Keratinocyte (primary cell): ENCODE results near the gene PPP1R16B. TPM values are rescaled to one million over a fixed set of nuclear protein-coding genes. Genes with fewer than 3 reads are reported as not detected.

Source experiments
- DNase-seq: peaks from one replicate; pipeline ENCODE4 v3.0.0-alpha.2; 2011; ENCODE audit warnings: low read depth, missing footprints, low spot score
- FAIRE-seq: peaks from 2 replicates; lab custom pipeline; 2011; peaks lifted over from hg19 to GRCh38; lab: Jason Lieb, UNC
- H2AFZ ChIP-seq: 2 replicates; pipeline ENCODE4 v1.6.0; 2012; ENCODE audit warnings: low read length, control low read depth, inconsistent platforms; ENCODE audit not compliant: control insufficient read depth
- H3K27ac ChIP-seq: 2 replicates; pipeline ENCODE4 v1.5.1; 2011; ENCODE audit warnings: low read length; ENCODE audit not compliant: control insufficient read depth, insufficient read depth
- H3K27me3 ChIP-seq: 3 replicates; pipeline ENCODE4 v1.6.0; 2011; ENCODE audit warnings: low read length; ENCODE audit not compliant: control insufficient read depth, insufficient read depth; ENCODE audit errors: extremely low read depth
- H3K36me3 ChIP-seq, 2 experiments: 2 replicates in 1 of 2; 3 replicates in 1 of 2; pipeline ENCODE4 v1.5.1; 2011; ENCODE audit warnings: low read length in 2 of 2, mild to moderate bottlenecking in 1 of 2; ENCODE audit not compliant: control insufficient read depth in 2 of 2, insufficient read depth in 2 of 2; ENCODE audit errors: extremely low read depth in 1 of 2
- H3K4me1 ChIP-seq: 3 replicates; pipeline ENCODE4 v1.5.1; 2011; ENCODE audit warnings: low read length; ENCODE audit not compliant: control insufficient read depth, insufficient read depth; ENCODE audit errors: extremely low read depth
- H3K4me2 ChIP-seq: 3 replicates; pipeline ENCODE4 v1.6.0; 2011; ENCODE audit warnings: low read depth, low read length; ENCODE audit not compliant: control insufficient read depth, insufficient read depth; ENCODE audit errors: extremely low read depth
- H3K4me3 ChIP-seq, 3 experiments: fragments of 200-600 bp in 1 of 3; sonication (generic) in 1 of 3; 2 replicates in 2 of 3; 3 replicates in 1 of 3; pipeline ENCODE4 v1.5.1; 2011 to 2016; ENCODE audit warnings: low read length in 3 of 3, mild to moderate bottlenecking in 3 of 3, control low read depth in 2 of 3, inconsistent platforms in 1 of 3, low read depth in 1 of 3, mixed read lengths in 1 of 3, mixed run types in 1 of 3, moderate library complexity in 1 of 3; ENCODE audit not compliant: control insufficient read depth in 2 of 3, insufficient read depth in 2 of 3; ENCODE audit errors: extremely low read depth in 1 of 3
- H3K79me2 ChIP-seq: 2 replicates; pipeline ENCODE4 v1.6.0; 2012; ENCODE audit warnings: low read length; ENCODE audit not compliant: control insufficient read depth, insufficient read depth
- H3K9ac ChIP-seq: 3 replicates; pipeline ENCODE4 v1.6.0; 2011; ENCODE audit warnings: low read length; ENCODE audit not compliant: control insufficient read depth, insufficient read depth; ENCODE audit errors: extremely low read depth
- H3K9me1 ChIP-seq: 3 replicates; pipeline ENCODE4 v1.6.0; 2011; ENCODE audit warnings: low read length; ENCODE audit not compliant: control insufficient read depth, insufficient read depth; ENCODE audit errors: extremely low read depth
- H3K9me3 ChIP-seq: 2 replicates; pipeline ENCODE4 v1.5.1; 2012; ENCODE audit warnings: low read depth, low read length; ENCODE audit not compliant: control insufficient read depth
- H4K20me1 ChIP-seq: 3 replicates; pipeline ENCODE4 v1.6.0; 2011; ENCODE audit warnings: low read length; ENCODE audit not compliant: control insufficient read depth, insufficient read depth; ENCODE audit errors: extremely low read depth
- CTCF ChIP-seq, 3 experiments: IDR thresholded peaks in 1 of 3; conservative IDR thresholded peaks in 1 of 3; optimal IDR thresholded peaks in 1 of 3; 2 replicates in 2 of 3; 3 replicates in 1 of 3; pipeline versions ENCODE3 to v1.5.1; 2011; ENCODE audit warnings: low read length in 3 of 3, mild to moderate bottlenecking in 3 of 3, moderate library complexity in 2 of 3, control low read depth in 1 of 3, inconsistent platforms in 1 of 3; ENCODE audit not compliant: insufficient read depth in 2 of 3; ENCODE audit errors: extremely low read depth in 1 of 3
- EZH2 ChIP-seq: IDR thresholded peaks from one replicate; pipeline ENCODE4 v1.6.1; 2012; ENCODE audit warnings: inconsistent platforms, mild to moderate bottlenecking, low read length, moderate library complexity
- dilution Hi-C: fragments of 300-500 bp; cut with MboI; formaldehyde crosslinking; loops from one replicate; pipeline ENCODE4 v1.7.0; 2020; ENCODE audit warnings: low sequenced_read_pairs; ENCODE audit not compliant: extremely low pct_ligation_motif_present
- polyA plus RNA-seq, 5 experiments: library from polyadenylated mRNA; depleted of rRNA in 3 of 5; stranded (reverse) in 3 of 5; stranded (forward) in 1 of 5; unstranded in 1 of 5; fragments of >200 nt; gene quantifications; 1 replicate in 1 of 5; 2 replicates in 3 of 5; 3 replicates in 1 of 5; pipeline versions ENCODE4 v1.2.1 to v1.2.3, GENCODE V29; 2011 to 2012; ENCODE audit warnings: missing spikeins in 2 of 5, low read depth in 1 of 5, low replicate concordance in 1 of 5

The PPP1R16B gene
- polyA plus RNA-seq, 1 donor (not counting 4 experiments of a cell fraction or from before 2014, with no cell fraction given), result not detected

GRCh38 chr20:38842026-38842425 lies 36.5 kb downstream of the PPP1R16B start:
- dilution Hi-C loops, result no loop called here
- Histone ChIP-seq H3K27me3 (no peaks in the 10 kb centered on the region), H3K4me2 (no peak overlapping the region), H3K9me3 (no peaks in the 10 kb centered on the region), H3K79me2 (no peaks in the 10 kb centered on the region), H3K9ac (no peak overlapping the region), H2AFZ (no peak overlapping the region), H3K4me3 (no peak overlapping the region), H4K20me1 (no peaks in the 10 kb centered on the region), H3K27ac (no peak overlapping the region), H3K4me1 (no peaks in the 10 kb centered on the region), H3K9me1 (no peaks in the 10 kb centered on the region), H3K36me3 (no peaks in the 10 kb centered on the region)
- TF ChIP-seq EZH2, result no peak
- TF ChIP-seq CTCF (optimal IDR thresholded peaks at IDR 0.05 in 1 of 3, IDR thresholded peaks at IDR 0.05 in 1 of 3, conservative IDR thresholded peaks at IDR 0.05 in 1 of 3; ENCODE audit: extremely low read depth in 1 of 3, insufficient read depth in 2 of 3, low read length in 3 of 3), result no peak
- DNase-seq (no peak), FAIRE-seq (no peak)

- Histone ChIP-seq H3K27me3 (no peaks in the 10 kb centered on the region), H2AFZ (no peak overlapping the region), H3K9me1 (no peaks in the 10 kb centered on the region), H3K9me3 (no peaks in the 10 kb centered on the region), H3K9ac (no peak overlapping the region), H3K27ac (no peak overlapping the region), H3K36me3 (no peaks in the 10 kb centered on the region), H3K4me3 (no peak overlapping the region), H3K4me2 (no peak overlapping the region), H4K20me1 (no peaks in the 10 kb centered on the region), H3K4me1 (no peaks in the 10 kb centered on the region), H3K79me2 (no peaks in the 10 kb centered on the region)
- FAIRE-seq (no peak), DNase-seq (no peak)
- dilution Hi-C loops, result no loop called here
- TF ChIP-seq CTCF (optimal IDR thresholded peaks at IDR 0.05 in 1 of 3, IDR thresholded peaks at IDR 0.05 in 1 of 3, conservative IDR thresholded peaks at IDR 0.05 in 1 of 3; ENCODE audit: extremely low read depth in 1 of 3, insufficient read depth in 2 of 3, low read length in 3 of 3) (no peak), EZH2 (no peak)
Observed at GRCh38 chr20:38842558-38842981, 37.1 kb downstream of the PPP1R16B start.
